HepG2 (cell line): ENCODE data around the gene NAMPT. TPM values are rescaled to one million over a fixed set of nuclear protein-coding genes. Genes with fewer than 3 reads are reported as not detected.

Source experiments
- ATAC-seq: fragments of 200-7000 bp; cut with Tn5 transposase; 3 replicates; pipeline ENCODE4 v1.9.1; 2020; ENCODE audit warnings: mild to moderate bottlenecking, moderate library complexity
- BruUV-seq: library from RNA; stranded (reverse); fragments of 400-500 nt; replicated peaks from 2 replicates; lab custom pipeline; 2021; lab: Mats Ljungman, UMichigan
- CTCF ChIA-PET: fragments of 300-600 bp; formaldehyde crosslinking; extraction: SDS; loops from one replicate; lab custom pipeline; 2021; ENCODE audit warnings: low total read pairs, inconsistent platforms, low intra/inter-chr PET ratio; lab: Yijun Ruan, JAX
- POLR2A ChIA-PET: fragments of 350-600 bp; sonication (Branson Sonifier 250); formaldehyde crosslinking; loops from one replicate; lab custom pipeline; 2020; ENCODE audit warnings: antibody characterized with exemption, inconsistent platforms; lab: Yijun Ruan, JAX
- DNase-seq: peaks from one replicate; pipeline ENCODE4 v3.0.0-alpha.2; 2015; ENCODE audit warnings: low spot score
- FAIRE-seq: peaks from 3 replicates; lab custom pipeline; 2011; peaks lifted over from hg19 to GRCh38; lab: Jason Lieb, UNC
- H2AFZ ChIP-seq: one replicate; pipeline ENCODE4 v1.6.1; 2011; ENCODE audit warnings: low read length, inconsistent platforms
- H3K27ac ChIP-seq: fragments of 300-600 bp; 3 replicates; pipeline ENCODE4 v1.8.0; 2011; ENCODE audit warnings: mixed run types, mild to moderate bottlenecking, mixed read lengths, low read length, inconsistent platforms; ENCODE audit not compliant: insufficient read depth; ENCODE audit errors: extremely low read length
- H3K27me3 ChIP-seq, 2 experiments: fragments of 200-600 bp in 1 of 2; 2 replicates in 1 of 2; 3 replicates in 1 of 2; pipeline versions ENCODE4 v1.6.0 to v1.8.0; 2011; ENCODE audit warnings: low read length in 2 of 2, mild to moderate bottlenecking in 2 of 2, moderate library complexity in 2 of 2, inconsistent platforms in 1 of 2; ENCODE audit not compliant: insufficient read depth in 2 of 2, control insufficient read depth in 1 of 2
- H3K36me3 ChIP-seq, 2 experiments: fragments of 200-600 bp in 1 of 2; replicated peaks in 1 of 2; 2 replicates in 1 of 2; 3 replicates in 1 of 2; pipeline versions ENCODE4 v1.5.1 to v1.8.0; 2011; ENCODE audit warnings: low read length in 2 of 2, inconsistent platforms in 1 of 2; ENCODE audit not compliant: insufficient read depth in 2 of 2, control insufficient read depth in 1 of 2
- H3K4me1 ChIP-seq: 2 replicates; pipeline ENCODE4 v1.5.1; 2012; ENCODE audit warnings: low read length, inconsistent platforms; ENCODE audit not compliant: insufficient read depth
- H3K4me2 ChIP-seq: 2 replicates; pipeline ENCODE4 v1.6.0; 2011; ENCODE audit warnings: low read depth, low read length, inconsistent platforms
- H3K4me3 ChIP-seq, 3 experiments: fragments of 200-600 bp in 1 of 3; sonication (generic), shearing (Covaris generic) in 1 of 3; replicated peaks in 1 of 3; 2 replicates each; pipeline ENCODE4 v1.5.1; 2011 to 2016; ENCODE audit warnings: low read length in 3 of 3, inconsistent platforms in 2 of 3, low read depth in 2 of 3, mild to moderate bottlenecking in 2 of 3, control low read depth in 1 of 3, mixed read lengths in 1 of 3; ENCODE audit not compliant: insufficient read depth in 1 of 3
- H3K79me2 ChIP-seq: one replicate; pipeline ENCODE4 v1.6.1; 2011; ENCODE audit warnings: low read length, inconsistent platforms; ENCODE audit not compliant: insufficient read depth
- H3K9ac ChIP-seq: 2 replicates; pipeline ENCODE4 v1.6.0; 2011; ENCODE audit warnings: mild to moderate bottlenecking, low read depth, low read length, inconsistent platforms; ENCODE audit not compliant: insufficient read depth
- H3K9me3 ChIP-seq: 2 replicates; pipeline ENCODE4 v1.5.1; 2012; ENCODE audit warnings: mild to moderate bottlenecking, low read length
- H4K20me1 ChIP-seq: 2 replicates; pipeline ENCODE4 v1.6.0; 2011; ENCODE audit warnings: inconsistent platforms, mild to moderate bottlenecking, low read length, moderate library complexity; ENCODE audit not compliant: insufficient read depth
- CEBPB ChIP-seq: IDR thresholded peaks from 2 replicates; pipeline ENCODE4 v1.6.1; 2011; ENCODE audit warnings: low read depth, low read length, improper control_type of control experiment, borderline replicate concordance
- DBP ChIP-seq: sonication (generic); formaldehyde crosslinking; IDR thresholded peaks from 2 replicates; pipeline ENCODE4 v1.4.0; 2020; ENCODE audit warnings: missing genetic modification reagents; ENCODE audit errors: not compliant biosample characterization
- HNRNPH1 ChIP-seq: fragments of 200-400 bp; formaldehyde crosslinking; optimal IDR thresholded peaks from 2 replicates; pipeline ENCODE3; 2017; ENCODE audit warnings: mild to moderate bottlenecking, low read depth, low read length
- PCBP1 ChIP-seq: fragments of 200-400 bp; formaldehyde crosslinking; IDR thresholded peaks from 2 replicates; pipeline ENCODE4 v1.6.1; 2017; ENCODE audit warnings: mild to moderate bottlenecking, low read depth, low read length, borderline replicate concordance
- TAF1 ChIP-seq: sonication (generic); formaldehyde crosslinking; IDR thresholded peaks from 2 replicates; pipeline ENCODE4 v1.4.0; 2020; ENCODE audit warnings: missing genetic modification reagents
- ZNF143 ChIP-seq: sonication (generic); formaldehyde crosslinking; IDR thresholded peaks from 2 replicates; pipeline ENCODE4 v1.4.0; 2020; ENCODE audit warnings: missing genetic modification reagents
- ZNF280B ChIP-seq: sonication (generic); formaldehyde crosslinking; IDR thresholded peaks from 2 replicates; pipeline ENCODE4 v1.5.0; 2020; ENCODE audit warnings: missing genetic modification reagents, mild to moderate bottlenecking, borderline replicate concordance
- ZNF337 ChIP-seq: sonication (generic); formaldehyde crosslinking; IDR thresholded peaks from 2 replicates; pipeline ENCODE4 v1.5.1; 2020; ENCODE audit warnings: missing genetic modification reagents, low read depth, mild to moderate bottlenecking, borderline replicate concordance
- ZNF773 ChIP-seq: sonication (generic); formaldehyde crosslinking; IDR thresholded peaks from 2 replicates; pipeline ENCODE4 v1.4.0; 2020; ENCODE audit warnings: missing genetic modification reagents, borderline replicate concordance
- WGBS: methylation state at CpG from one replicate; pipeline ENCODE4 v1.1.6; 2017; ENCODE audit warnings: low lambda C conversion rate; 5-methylcytosine and 5-hydroxymethylcytosine counted together
- in situ Hi-C: cut with HindIII; loops from 2 replicates; pipeline ENCODE4 v1.10.0; 2017; ENCODE audit warnings: low pct_unique_long_range_greater_than_20kb; ENCODE audit not compliant: extremely low pct_ligation_motif_present
- intact Hi-C: fragments of 100-400 bp; cut with micrococcal nuclease; formaldehyde crosslinking; loops from one replicate; pipeline ENCODE4 v1.10.0; 2022; ENCODE audit not compliant: unreplicated experiment
- polyA plus RNA-seq, 8 experiments: library from polyadenylated mRNA; depleted of rRNA in 3 of 8; stranded (reverse) in 7 of 8; unstranded in 1 of 8; fragments of >200 nt; fragmentation: Illumina TruSeq in 4 of 8; extraction: Trizol in 4 of 8; gene quantifications; 2 replicates each; pipeline versions ENCODE4 v1.2.1 to v1.2.3, GENCODE V29; 2011 to 2016; ENCODE audit warnings: low read depth in 4 of 8, missing spikeins in 1 of 8, mixed read lengths in 1 of 8; ENCODE audit not compliant: insufficient read depth in 1 of 8
- total RNA-seq, 5 experiments: library from RNA; depleted of rRNA; stranded (reverse); fragments of >200 nt; fragmentation: Illumina TruSeq; extraction: Trizol; gene quantifications; 2 replicates each; pipeline ENCODE4 v1.2.3, GENCODE V29; 2016; ENCODE audit warnings: low read depth in 1 of 5

NAMPT gene
- total and polyA plus RNA-seq, 2 of the 13 experiments (the other 11 are each of a cell fraction or from before 2014, with no cell fraction given), result 15.8 to 67.7 TPM

GRCh38 chr7:106265133-106265532, 19.6 kb downstream of the NAMPT start (continued):
- TF ChIP-seq ZNF280B (CRISPR knock-in tag), result no peak
- no peak for TF ChIP-seq TAF1 (CRISPR knock-in tag)

GRCh38 chr7:106262221-106262881, 22.4 kb downstream of the NAMPT start:
- Histone ChIP-seq H3K9me3 (no peaks in the 10 kb centered on the region), H3K27ac (no peak overlapping the region), H3K4me2 (no peak overlapping the region), H2AFZ (no peak overlapping the region), H4K20me1 (no peaks in the 10 kb centered on the region), H3K4me3 (no peak overlapping the region), H3K9ac (no peak overlapping the region), H3K4me1 (no peaks in the 10 kb centered on the region)
- WGBS, result over 99% methylated on average over 2 of the region's 2 CpGs
- POLR2A ChIA-PET, result no interaction called here
- in situ Hi-C loops, result no loop called here
- TF ChIP-seq CEBPB (peak; percentile 70; the same call in 1 of the 2 replicates), ZNF773 (no peak)
- TF ChIP-seq, all 625 proteins: peak for 1
- intact Hi-C loops, result no loop called here
- DNase-seq (no peak), ATAC-seq (no peak), FAIRE-seq (no peak)
- Histone ChIP-seq H3K36me3 (peaks cover 11 to 58% of the 10 kb centered on the region in 2 experiments), H3K79me2 (no peaks in the 10 kb centered on the region), H3K27me3 (no peaks in the 10 kb centered on the region)
- no TSS peak for BruUV-seq
- CTCF ChIA-PET, result no interaction called here

- H3K4me2 ChIP-seq, result no peak overlapping the region
- TF ChIP-seq DBP (no peak), PCBP1 (no peak), ZNF143 (CRISPR knock-in tag) (no peak), ZNF337 (no peak), HNRNPH1 (no peak)
- TSS peak; percentile 16 for BruUV-seq
- no peak overlapping the region for H3K4me3 ChIP-seq
- no peaks in the 10 kb centered on the region for H3K79me2 ChIP-seq
- H3K36me3 ChIP-seq, result peaks cover 11 to 47% of the 10 kb centered on the region in 2 experiments
- in situ Hi-C loops, result no loop called here
- CTCF ChIA-PET, result no interaction called here
- DNase-seq, result no peak
- no peaks in the 10 kb centered on the region for H3K9me3 ChIP-seq
- H3K27me3 ChIP-seq, result no peaks in the 10 kb centered on the region
- POLR2A ChIA-PET, result no interaction called here
- H3K4me1 ChIP-seq, result no peaks in the 10 kb centered on the region
- no peak for ATAC-seq
- H3K9ac ChIP-seq, result no peak overlapping the region
- 100% methylated on average over 2 of the region's 2 CpGs for WGBS
- H2AFZ ChIP-seq, result no peak overlapping the region
- intact Hi-C loops, result no loop called here
- no peaks in the 10 kb centered on the region for H4K20me1 ChIP-seq
- H3K27ac ChIP-seq, result no peak overlapping the region
- FAIRE-seq, result no peak
Observed at GRCh38 chr7:106260136-106260561, 24.6 kb downstream of the NAMPT start.
